HL-60/S4 (cell line): ENCODE data around the gene PTH1R.

ENCODE experiments used
- in situ Hi-C: fragments of 300-500 bp; cut with MboI; formaldehyde crosslinking; loops from 2 replicates; pipeline ENCODE4 v1.14.3; 2022; ENCODE audit warnings: low sequenced_read_pairs

PTH1R gene

DNA sequence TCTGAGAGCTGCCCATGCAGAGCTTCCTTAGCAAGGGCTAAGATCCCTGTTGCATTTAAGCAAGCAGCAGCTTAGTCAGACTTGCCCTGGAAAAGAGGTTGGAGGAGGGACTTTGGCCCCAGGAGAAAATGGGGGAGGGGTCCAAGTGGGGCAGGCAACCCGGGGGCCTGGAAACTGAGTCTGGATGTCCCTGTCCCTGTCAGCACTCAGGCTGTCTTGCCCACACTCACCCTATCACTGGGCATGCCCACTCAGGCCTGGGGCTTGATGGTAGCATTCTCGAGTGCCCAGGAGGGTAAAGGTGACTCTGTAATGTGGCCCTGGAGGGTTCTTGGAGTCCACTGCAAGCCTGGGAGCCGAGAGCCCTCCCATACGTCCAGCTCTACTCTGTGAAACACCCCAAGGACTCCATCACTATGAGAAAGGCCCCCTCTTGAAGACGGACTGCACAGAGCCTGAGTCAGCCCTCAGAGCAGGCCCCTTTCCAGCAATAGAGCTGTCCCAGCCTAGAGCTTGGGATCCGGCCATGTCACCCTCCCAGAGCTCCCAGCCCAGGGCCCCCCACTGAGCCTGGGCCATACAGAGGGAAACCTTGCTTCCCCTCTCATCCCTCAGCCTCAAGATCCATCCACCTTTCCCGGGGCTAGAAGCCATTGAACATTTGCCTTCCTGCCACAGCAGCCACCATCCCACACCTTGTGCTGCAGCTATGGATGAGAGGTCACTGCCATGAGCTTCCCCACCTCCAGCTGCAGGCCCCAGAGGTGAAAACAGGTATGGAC, 27.6 kb upstream of the PTH1R start:
- in situ Hi-C loops, result loop anchor here (25.0 kb wide), 1 partner anchor 512 kb away; no protein-coding TSS in a partner anchor

DNA sequence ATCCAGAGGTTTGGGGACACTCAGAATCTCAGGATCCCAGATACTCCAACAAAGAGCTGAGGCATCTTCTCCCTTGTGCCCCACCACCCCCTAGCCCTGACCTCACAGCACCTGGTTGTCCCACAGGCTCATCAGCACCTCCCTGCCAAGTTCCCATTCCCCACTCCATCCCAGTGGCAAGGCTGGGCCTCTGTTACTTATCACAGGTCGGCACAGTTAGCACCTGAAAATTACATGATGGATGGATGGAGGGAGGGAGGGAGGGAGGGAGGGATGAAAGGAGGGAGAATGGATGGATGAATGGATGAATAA, 27.1 kb upstream of the PTH1R start:
- in situ Hi-C loops, result loop anchor here (25.0 kb wide), 1 partner anchor 512 kb away; no protein-coding TSS in a partner anchor

DNA sequence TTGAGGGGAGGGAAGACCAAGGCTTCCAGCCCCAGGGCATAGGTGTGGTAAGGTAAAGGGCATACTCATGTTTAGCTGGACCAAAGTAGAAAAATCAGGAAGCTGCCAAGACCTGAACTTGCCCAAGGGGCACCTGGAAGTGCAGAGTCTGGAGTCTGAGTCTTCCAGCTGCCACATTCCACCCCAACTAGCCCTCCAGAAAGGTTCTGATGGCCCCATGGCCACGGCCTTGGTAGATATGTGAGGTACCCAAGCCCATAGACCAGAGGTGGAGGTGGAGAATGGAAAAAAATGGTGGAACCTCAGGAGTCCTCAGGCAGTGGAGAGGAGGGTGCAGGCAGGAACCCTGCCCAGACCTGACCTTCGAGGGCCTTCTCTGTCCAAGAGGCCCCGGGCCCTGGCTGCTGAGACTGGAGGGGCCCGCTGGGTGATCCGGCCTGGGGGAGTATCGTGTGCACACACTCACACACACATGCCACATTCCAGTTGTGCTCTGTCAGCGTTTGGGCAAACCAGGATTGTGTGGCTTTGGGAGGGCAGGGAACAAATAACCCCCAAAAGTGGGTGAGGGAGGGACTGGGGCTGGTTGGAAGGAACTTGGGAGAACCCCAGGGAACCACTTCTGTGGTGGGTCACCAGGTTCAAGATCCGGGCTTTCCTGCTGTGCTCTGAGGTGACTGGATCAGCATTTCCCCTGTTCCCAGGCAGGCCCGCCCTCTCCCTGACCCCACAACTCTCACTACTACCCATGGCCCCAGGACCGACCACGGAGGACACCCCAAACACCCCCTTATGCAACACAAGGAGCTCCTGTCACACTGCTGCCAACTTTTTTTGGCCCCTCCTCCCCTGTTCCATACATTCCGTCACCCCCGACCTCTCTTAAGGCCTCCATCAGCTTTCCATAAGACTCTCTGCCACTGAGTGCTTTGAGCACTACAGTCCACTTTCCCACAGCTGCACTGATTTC, 25.9 kb upstream of the PTH1R start:
- in situ Hi-C loops, result loop anchor here (25.0 kb wide), 1 partner anchor 511 kb away; no protein-coding TSS in a partner anchor

DNA sequence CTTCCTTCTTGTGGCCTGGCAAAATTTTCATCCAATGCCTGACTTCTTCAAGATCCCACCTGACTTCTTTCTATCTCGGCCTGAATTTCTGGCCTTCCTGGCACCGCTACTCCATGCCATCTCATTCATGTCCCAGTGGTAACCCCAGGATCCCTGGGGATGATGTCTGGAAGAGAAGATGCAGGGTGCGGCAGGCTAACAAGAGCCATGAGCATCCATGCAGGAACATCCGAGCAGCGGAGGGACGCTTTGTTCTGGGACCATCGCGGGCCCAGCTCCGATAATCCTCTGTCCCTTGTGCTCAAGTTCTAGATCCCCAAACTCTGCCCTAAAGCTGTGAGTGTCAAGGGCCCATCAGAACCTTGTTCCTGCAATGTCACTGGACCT, 25.2 kb upstream of the PTH1R start:
- in situ Hi-C loops, result loop anchor here (25.0 kb wide), 1 partner anchor 510 kb away; no protein-coding TSS in a partner anchor

DNA sequence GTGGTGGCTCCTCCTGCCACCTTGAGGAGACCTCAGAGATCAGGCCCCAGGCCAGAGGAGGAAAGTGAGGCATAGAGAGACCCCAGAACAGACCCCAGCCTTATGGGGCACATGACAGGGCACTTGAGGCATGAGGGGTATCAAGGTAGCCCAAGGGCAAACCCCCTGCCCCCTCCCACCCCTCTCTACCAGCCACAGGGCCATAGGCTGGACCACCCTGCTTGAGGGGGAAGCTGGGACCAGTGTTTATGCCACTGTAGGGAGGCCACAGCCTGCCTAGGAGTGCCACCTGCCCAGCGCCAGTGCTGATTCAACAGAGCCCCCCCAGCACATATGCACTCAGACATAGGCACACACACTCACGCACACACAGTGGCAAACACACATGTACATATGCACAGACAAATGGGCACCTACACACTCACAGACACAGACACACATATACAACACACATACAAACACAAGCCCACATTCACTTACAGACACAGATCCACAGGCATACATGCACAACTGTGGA, 24.6 kb upstream of the PTH1R start:
- in situ Hi-C loops, result loop anchor here (25.0 kb wide), 1 partner anchor 509 kb away; no protein-coding TSS in a partner anchor

DNA sequence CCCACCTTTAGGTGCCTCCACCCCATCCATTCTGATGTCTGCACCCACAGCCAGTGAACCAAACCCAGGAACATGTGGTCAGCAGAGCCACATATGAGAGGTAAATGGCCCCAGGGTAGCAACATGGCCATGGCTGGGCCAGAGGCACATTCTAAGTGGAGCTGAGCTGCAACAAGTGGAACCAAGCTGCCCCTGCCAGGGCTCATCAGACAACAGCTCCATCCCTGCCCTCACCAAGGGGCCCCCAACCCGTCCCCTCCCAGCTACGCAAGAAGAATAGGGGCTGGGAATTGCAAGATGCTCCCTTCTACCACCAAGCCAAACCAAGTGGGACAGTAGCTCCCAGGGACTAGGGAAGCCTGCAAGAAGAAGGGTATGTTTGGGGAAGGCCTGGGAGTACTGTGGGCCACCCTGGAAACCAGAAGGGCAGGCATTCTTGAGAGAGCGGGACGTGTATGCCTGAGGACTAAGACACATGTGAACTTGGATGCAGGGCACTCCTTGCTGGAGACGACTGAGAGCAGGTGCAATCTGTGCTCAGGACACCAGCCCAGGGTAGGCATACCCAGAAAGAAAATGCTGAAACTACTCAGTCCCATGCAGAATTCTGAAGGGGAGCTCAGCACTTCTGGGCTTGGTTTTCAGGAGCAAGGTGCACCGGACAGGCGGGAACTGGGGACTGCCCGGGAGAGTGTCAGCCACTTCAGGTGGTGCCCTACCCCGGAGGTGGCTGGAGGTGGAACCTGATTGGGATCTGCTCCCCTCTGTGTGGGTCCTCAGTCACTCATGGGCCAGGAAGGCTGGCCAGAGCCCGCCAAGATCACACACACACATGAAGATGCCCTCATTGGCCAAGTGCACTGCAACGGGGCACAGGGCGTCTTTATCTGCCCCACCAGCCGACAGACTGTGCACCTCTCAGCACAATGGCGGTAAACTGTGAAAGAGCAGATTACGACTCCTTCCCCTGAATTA, 23.8 kb upstream of the PTH1R start:
- in situ Hi-C loops, result loop anchor here (25.0 kb wide), 1 partner anchor 509 kb away; no protein-coding TSS in a partner anchor

DNA sequence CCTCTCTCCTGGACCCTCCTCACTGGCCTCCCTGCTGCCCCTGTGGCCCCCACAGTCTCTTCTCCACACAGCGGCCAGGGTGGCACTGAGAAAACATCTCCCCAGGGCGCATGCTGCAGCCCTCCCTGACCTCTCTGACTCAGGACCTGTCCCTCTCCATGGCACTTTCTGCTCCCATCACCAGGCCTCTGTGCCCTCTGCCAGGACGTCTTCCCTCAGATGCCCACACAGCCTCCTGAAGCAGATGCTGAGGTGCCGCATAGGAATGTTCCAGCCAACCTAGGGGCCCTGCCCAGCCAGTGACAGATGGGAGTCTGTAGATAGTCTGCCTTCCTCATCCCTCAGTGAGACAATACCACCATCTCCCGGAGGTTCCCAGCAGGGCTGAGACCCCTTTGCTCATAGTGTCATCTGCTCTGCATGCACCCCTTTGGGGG, 22.9 kb upstream of the PTH1R start:
- in situ Hi-C loops, result loop anchor here (25.0 kb wide), 1 partner anchor 508 kb away; no protein-coding TSS in a partner anchor

DNA sequence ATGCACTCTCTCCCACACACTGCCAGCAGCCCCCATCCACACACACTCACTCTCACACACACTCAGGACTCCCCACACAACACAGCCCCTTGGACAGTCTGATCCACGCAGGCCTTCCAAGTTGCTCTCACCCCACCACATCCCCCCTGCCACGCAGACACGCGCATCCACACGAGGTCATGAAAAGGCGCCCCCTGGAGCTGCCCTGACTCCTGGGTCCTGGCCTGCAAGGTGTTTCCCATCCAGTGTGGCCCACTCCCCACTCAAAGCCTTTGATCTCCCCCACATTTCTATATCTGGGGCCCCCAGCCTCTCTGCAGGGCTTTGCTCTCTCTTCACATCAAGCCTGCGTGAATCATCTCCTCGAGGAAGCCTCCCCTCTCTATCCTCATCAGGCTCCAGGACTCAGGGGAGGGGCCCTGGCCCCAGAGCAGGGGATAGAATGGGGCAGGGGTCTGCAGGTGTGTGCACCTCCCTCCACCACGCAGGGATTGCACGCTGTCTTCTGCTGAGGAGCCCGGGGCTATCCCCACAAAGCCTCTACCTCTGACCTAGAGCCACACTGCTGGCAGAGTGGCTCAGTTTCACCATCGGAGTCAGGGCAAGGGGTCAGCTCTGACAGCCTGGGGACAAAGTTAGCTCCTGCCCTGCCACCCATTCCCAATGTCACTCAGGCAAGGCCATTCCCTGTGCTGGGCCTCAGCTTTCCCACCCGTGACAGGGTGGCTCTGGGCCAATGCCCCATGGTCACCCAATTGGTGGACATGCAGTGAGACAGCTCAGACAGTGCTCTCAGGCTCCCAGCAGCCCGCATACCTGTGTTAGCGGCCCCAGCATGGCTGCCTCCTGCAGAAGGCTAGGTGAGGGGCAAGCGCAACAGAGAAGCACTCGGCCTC, 20.7 kb upstream of the PTH1R start:
- in situ Hi-C loops, result loop anchor here (25.0 kb wide), 1 partner anchor 505 kb away; no protein-coding TSS in a partner anchor

DNA sequence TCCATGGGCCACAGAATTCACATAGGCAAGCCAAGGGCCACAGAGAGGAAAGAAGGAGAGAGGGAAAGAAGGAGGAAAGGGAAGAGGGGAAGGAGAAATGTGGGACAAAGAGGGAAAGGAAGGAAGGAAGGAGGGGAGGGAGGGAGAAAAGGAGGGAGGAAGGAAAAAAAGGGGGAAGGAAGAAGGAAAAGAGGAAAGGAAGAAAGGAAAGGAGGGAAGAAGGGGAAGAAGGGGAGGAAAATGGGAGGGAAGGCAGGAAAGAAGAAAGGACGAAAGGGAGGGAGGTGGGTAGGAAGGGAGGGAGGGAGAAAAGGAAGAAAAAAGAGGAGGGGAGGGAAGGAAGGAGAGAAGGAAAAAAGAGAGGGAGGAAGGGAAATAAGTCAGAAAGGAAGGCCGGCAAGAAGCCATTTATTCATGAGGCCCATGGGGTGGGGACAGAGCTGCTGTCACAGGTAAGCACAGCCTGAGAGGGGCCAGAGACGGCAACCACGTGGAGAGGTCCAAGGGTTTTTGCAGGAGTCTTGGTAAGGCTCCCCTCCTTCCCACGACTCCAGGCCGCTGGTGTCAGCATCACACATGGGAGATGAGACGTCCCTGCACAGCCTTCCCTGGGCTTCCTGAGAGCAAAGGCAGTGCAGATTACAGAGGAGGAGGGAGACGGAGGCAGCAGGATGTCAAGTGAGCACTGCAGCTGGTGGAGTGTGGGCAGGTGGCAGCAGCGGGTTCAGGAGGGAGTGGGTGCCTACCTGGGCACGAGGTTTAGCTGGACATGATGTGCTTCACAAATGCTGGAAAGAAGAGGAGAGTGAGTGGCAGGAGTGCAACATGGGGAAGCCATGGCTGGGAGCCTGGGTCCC, 19.8 kb upstream of the PTH1R start:
- in situ Hi-C loops, result loop anchor here (25.0 kb wide), 1 partner anchor 505 kb away; no protein-coding TSS in a partner anchor

DNA sequence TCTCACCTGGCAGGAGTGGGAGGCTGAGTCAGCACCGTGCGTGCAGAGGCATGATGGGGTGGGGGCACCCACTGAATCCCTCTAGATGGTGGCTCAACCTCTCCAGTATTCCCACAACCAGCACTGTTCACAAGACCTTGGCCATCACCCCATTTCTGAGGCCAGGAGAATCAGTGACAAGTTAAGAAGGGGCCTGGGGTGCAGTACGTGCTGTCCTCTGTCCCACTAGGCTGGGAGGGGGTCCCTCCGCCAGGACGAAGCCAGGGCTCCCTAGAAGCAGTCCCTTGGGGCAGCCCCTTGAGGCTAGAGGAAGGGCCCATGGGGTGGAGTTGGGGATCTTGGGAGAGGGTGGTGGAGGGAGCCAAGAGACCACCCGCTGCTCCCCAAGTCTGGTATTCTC, 19.1 kb upstream of the PTH1R start:
- in situ Hi-C loops, result loop anchor here (25.0 kb wide), 1 partner anchor 504 kb away; no protein-coding TSS in a partner anchor

DNA sequence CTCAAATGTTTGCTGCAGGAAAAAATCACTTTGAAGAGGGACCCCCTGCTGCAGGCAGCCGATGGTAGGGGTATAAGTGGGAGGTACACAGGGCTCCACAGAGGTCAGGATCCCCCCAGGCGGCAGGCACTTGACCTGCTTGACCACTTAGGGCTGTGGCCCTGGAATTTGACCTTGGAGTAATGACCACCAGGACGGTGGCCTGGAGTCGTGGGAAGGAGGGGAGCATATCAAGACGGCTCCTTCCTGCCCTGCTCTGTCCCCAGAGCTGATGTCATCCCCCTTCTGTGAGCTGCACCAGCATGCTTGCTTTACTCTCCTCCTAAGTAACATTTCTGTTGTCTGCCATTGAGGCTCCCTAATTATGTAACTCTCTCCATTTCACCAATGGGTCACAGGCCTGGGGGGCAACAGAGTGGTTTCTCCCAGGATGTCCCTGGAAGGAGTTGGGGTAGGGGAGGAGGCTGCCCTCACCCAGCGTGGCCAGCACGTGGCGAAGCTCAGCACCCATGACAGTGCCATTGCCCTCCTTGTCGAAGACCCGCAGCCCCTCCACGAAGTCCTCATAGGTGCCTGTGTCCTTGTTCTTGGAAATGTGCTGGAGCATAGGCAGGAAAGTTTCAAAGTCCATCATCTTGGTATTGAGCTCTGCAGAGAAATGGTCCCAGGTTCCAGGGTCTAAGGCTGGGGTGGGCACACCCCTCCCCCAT, 18.4 kb upstream of the PTH1R start:
- in situ Hi-C loops, result loop anchor here (25.0 kb wide), 1 partner anchor 503 kb away; no protein-coding TSS in a partner anchor

DNA sequence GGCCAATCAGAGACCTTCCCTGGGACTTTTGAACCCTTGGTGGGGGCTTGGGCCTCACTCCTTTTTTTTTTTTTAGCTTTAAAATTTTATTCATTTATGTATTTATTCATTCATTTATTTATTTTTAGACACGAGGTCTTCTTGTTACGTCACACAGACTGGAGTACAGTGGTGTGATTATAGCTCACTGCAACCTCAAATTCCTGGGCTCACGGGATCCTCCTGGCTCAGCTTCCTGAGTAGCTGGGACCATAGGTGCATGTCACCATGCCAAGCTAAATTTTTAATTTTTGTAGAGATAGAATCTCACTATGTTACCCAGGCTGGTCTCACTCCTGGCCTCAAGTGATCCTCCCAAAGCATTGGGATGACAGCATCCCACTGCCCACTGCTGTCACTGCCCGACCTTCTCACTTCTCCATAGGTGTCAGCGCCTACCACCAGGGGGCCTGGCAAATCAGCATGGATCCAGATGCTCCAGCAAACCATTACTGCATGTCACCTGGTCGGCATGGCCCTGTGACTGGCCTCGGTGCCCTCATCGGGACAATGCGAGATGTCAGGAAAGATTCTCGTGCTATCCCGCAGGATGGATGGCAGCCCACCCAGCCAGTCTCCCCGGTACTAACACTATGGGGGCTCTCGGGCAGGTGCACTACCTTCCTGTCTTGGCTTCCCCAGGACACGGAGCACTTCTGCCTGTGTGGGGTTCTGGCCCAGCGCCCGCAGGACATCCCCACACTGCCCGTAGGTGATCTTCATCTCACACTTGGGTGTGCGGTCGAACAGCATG, 17.3 kb upstream of the PTH1R start:
- in situ Hi-C loops, result loop anchor here (25.0 kb wide), 1 partner anchor 502 kb away; no protein-coding TSS in a partner anchor

DNA sequence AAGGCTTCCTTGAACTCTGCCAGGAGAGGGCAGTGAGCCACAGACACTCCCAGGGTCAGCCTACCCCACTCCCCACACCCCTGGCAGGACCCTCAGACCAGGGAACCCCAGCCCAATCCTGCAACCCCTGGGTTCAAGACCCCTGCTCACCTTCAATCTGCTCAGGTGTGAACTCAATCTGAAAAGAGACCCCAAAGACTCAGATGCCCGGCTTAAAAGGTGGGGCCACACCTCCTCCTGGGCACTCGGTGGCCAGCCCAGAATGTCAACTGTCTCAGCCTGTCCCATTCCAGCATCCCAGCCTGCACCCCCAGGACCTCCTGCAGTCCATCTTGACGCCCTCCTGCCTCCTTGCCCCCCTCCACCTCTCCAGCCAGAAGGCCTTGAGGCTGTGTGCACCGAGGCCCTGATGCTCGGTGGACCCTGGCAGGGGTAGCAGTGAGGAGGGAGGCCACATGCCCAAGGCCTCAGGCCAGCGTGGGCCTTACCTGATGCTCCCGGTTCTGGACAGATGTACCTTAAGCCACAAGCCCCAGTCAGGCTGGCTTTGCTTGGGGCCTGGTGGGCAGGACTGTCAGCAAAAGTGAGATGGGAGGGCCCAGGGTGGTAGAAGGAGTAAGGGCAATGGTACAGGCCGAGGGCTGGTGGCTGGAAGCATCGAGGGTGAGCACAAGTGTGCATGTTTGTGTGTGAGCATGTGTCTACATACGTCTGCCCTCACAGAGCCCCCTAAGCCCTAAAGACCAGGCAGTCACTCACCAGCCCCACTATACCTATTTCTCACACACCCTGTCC, 16.5 kb upstream of the PTH1R start:
- in situ Hi-C loops, result loop anchor here (25.0 kb wide), 1 partner anchor 501 kb away; no protein-coding TSS in a partner anchor

DNA sequence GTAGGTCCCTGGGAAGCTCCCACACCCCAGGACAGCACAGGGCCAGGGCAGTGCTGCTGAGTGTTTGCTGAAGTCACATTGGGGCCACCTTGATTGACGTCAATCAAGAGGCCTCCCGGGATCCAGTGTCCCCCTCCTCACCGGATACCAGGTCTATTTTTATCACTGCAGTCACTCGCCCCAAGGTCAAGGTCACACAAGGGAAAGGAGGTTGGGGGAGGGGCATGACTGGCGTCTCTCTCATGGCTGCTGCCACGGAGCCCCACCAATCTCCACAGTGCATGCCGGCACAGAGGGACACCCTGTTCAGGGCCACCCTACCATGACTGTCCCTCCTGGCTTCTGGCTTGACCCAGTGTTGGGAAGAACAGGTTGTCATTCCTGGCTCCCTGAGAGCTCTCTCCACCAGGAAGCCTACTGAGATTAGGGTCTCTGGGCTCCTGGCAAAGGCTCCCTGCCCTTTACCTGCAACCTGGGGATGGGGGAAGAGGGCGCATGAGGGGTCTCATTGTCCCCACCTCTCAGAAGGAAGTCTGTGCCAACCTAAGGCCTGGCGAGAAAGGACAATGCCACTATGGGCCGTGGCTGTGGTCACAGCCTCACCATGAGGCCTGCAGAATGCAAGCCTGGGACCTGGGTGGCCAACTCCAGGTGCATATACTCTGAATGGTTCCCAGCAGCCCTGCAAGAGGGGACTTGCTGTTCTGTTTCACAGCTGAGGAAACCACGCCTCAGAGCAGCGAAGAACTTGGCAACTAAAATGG, 15.7 kb upstream of the PTH1R start:
- in situ Hi-C loops, result loop anchor here (25.0 kb wide), 1 partner anchor 501 kb away; no protein-coding TSS in a partner anchor
